Cardiac muscle cell (in vitro differentiated cells and primary cell): ENCODE results near the gene POLR3H. TPM values are rescaled to one million over a fixed set of nuclear protein-coding genes. Genes with fewer than 3 reads are reported as not detected.
"Not testable (repeated sequence)": the region's sequence is repeated elsewhere in the genome, so short reads cannot be mapped to it uniquely, and the experiment has no call there.

Experiments
- DNase-seq, 2 donors: peaks; one replicate each; pipeline versions ENCODE4 v3.0.0 to v3.0.0-alpha.2; 2010 to 2017; ENCODE audit warnings: low read depth in 1 of 2, low spot score in 1 of 2
- H3K27ac ChIP-seq: fragments of 200-600 bp; sonication (generic); 2 replicates; pipeline ENCODE4 v1.5.1; 2016
- H3K27me3 ChIP-seq: fragments of 200-600 bp; sonication (generic); 2 replicates; pipeline ENCODE4 v1.6.0; 2016; ENCODE audit warnings: control low read depth
- H3K36me3 ChIP-seq: fragments of 200-600 bp; sonication (generic); 2 replicates; pipeline ENCODE4 v1.5.1; 2016; ENCODE audit warnings: control low read depth
- H3K4me1 ChIP-seq: fragments of 200-600 bp; sonication (generic); 2 replicates; pipeline ENCODE4 v1.8.1; 2017; ENCODE audit warnings: low read depth, mild to moderate bottlenecking, mixed run types
- H3K4me3 ChIP-seq: fragments of 200-600 bp; sonication (generic); 2 replicates; pipeline ENCODE4 v1.5.1; 2016; ENCODE audit warnings: mild to moderate bottlenecking
- H3K9me3 ChIP-seq: fragments of 200-600 bp; sonication (generic); 2 replicates; pipeline ENCODE4 v1.5.1; 2017; ENCODE audit warnings: low read depth, mild to moderate bottlenecking, control low read depth
- polyA plus RNA-seq: library from polyadenylated mRNA; unstranded; fragments of >200 nt; fragmentation: Nextera tagmentation; extraction: Ambion mirVana; gene quantifications from 2 replicates; pipeline ENCODE4 v1.2.1, GENCODE V29; 2016
- total RNA-seq: library from RNA; depleted of rRNA; stranded (reverse); fragments of >200 nt; gene quantifications from 2 replicates; pipeline ENCODE4 v1.2.3, GENCODE V29; 2016
- TF ChIP-seq, protein P1 (sequence below): IDR thresholded peaks from 2 replicates; pipeline ENCODE4 v1.5.1; 2012; ENCODE audit warnings: low read depth, mild to moderate bottlenecking, low read length

The POLR3H gene
- total and polyA plus RNA-seq, 2 experiments from 2014 or later, result 11.4 to 30.9 TPM

DNA sequence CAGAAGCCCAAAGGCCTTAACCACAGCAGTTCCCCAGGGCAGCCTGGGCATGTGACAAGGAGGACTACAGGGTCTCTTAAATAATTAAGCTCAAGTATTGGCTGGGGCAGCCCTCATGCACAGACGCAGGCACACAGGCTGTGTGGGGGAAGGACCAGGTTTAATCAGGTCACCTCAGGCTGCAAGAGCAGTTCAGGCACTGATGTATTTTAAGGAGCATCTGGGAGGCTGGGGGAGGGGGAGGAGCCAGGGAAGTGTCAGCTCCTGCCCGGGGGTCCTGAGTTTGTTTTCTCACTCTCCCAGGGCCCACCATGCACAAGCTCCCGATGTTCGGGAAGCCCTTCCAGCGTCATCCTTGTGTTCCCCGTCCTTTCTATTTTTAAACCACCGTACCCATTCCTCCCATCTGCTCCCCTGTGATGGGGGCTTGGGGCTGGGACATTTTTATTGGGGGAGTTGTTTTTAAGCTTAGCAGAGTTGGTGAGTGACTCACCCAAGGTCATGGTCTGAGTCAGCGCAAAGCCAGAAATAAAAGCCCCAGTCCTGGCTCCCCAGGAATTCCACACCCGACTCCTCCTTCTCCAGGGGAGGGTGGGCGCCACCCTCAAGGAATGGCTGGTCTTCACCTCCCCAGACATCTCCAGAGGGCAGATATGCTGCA, 18.9 kb upstream of the POLR3H start:
- H3K9me3 ChIP-seq, result no peaks in the 10 kb centered on the region
- H3K4me1 ChIP-seq, result peaks cover 33% of the 10 kb centered on the region
- peak in 1 of 2 donors; percentile 72 for DNase-seq
- no peak overlapping the region for H3K27ac ChIP-seq
- H3K36me3 ChIP-seq, result no peaks in the 10 kb centered on the region
- H3K27me3 ChIP-seq, result no peaks in the 10 kb centered on the region
- TF ChIP-seq, protein P1, sequence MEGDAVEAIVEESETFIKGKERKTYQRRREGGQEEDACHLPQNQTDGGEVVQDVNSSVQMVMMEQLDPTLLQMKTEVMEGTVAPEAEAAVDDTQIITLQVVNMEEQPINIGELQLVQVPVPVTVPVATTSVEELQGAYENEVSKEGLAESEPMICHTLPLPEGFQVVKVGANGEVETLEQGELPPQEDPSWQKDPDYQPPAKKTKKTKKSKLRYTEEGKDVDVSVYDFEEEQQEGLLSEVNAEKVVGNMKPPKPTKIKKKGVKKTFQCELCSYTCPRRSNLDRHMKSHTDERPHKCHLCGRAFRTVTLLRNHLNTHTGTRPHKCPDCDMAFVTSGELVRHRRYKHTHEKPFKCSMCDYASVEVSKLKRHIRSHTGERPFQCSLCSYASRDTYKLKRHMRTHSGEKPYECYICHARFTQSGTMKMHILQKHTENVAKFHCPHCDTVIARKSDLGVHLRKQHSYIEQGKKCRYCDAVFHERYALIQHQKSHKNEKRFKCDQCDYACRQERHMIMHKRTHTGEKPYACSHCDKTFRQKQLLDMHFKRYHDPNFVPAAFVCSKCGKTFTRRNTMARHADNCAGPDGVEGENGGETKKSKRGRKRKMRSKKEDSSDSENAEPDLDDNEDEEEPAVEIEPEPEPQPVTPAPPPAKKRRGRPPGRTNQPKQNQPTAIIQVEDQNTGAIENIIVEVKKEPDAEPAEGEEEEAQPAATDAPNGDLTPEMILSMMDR, result no peak
- no peak overlapping the region for H3K4me3 ChIP-seq

DNA sequence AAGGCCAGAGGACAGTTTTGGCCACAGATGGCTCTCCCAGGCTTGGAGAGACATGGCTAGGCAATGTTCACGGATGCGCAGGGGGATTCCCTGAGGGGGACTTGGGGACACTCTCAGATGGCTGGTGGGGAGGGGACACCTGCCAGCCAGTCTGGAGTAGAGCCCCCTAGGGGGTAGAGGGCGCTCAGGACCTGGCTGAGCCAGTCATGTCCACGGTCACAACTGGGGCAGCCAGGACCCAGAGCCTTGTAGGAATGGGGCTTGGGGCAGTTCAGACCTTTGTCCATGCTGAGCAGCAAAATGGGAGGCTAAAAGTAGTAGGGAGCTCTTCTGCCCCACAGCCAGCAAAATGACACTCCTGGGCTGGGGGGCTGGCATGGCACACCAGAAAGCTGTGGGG, 18.2 kb upstream of the POLR3H start:
- no peak for DNase-seq
- H3K27ac ChIP-seq, result no peak overlapping the region
- no peaks in the 10 kb centered on the region for H3K27me3 ChIP-seq
- H3K4me3 ChIP-seq, result no peak overlapping the region
- H3K36me3 ChIP-seq, result no peaks in the 10 kb centered on the region
- peaks cover 38% of the 10 kb centered on the region for H3K4me1 ChIP-seq
- H3K9me3 ChIP-seq, result no peaks in the 10 kb centered on the region
- TF ChIP-seq, protein P1, result no peak

DNA sequence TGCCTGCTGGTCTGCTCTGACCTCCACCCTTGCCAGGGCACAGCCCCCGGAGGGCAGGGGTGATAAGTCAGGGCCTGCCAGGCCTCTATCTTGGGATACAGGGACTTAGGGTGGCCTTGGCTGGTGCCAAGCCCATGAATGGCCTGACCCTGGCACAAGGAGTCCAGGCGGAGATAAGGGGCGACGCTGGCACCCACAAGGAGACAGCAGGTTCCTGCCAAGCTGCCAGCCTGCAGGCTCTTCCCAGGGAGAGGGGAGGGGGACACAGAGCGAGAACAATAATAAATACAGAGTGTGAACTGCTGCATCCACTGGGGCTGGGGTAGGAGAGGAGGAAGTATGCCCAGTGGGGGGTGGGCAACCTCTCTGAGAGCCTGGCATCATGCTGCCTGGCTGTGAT, 17.5 kb upstream of the POLR3H start:
- Histone ChIP-seq H3K9me3 (no peaks in the 10 kb centered on the region), H3K27me3 (no peaks in the 10 kb centered on the region), H3K27ac (no peak overlapping the region), H3K36me3 (no peaks in the 10 kb centered on the region), H3K4me1 (peaks cover 41% of the 10 kb centered on the region), H3K4me3 (no peak overlapping the region)
- TF ChIP-seq, protein P1, result no peak
- DNase-seq, result no peak

DNA sequence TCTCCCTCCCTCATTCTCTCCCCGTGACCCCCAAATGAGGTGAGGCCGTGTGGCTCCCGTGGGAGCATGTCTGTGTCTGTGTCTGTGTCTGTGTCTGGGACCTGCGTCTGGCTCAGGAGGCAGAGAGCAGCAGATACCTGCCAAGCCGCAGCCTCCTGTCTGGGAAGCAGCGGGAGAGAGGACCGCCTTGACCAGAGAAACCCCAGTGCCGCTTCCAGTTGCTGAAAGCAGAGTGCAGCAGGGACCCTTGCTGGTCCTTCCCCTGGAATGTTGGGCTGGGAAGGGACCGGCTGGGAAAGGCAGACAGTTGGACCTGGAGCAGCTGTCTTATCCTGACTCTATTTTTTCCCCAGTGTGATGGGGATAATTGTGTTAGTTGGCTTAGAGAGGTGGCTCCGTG, 17.1 kb upstream of the POLR3H start:
- Histone ChIP-seq H3K9me3 (no peaks in the 10 kb centered on the region), H3K27me3 (no peaks in the 10 kb centered on the region), H3K36me3 (no peaks in the 10 kb centered on the region), H3K27ac (peak overlapping the region; percentile 48), H3K4me1 (peaks cover 41% of the 10 kb centered on the region), H3K4me3 (no peak overlapping the region)
- TF ChIP-seq, protein P1, result no peak
- no peak for DNase-seq

DNA sequence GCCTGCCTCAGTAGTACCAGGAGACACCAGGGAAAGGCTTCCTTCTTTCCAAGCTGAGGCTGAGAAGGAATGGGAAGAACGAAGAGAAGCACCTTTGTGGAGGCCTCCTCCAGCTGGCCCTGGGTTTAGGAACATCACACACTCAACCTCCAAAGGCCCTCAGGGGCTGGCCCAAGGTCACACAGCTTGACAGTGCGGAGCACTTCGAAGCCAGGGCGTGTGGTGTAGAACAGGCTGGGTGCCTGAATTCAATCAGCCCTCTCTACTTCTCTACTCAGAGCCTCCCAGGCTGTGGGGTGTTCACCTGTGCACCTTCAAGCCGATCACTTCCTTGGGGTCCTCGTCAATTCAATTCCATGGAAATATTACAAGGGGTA, 15.8 kb upstream of the POLR3H start:
- H3K4me3 ChIP-seq, result no peak overlapping the region
- no peaks in the 10 kb centered on the region for H3K27me3 ChIP-seq
- H3K36me3 ChIP-seq, result no peaks in the 10 kb centered on the region
- TF ChIP-seq, protein P1, result no peak
- H3K9me3 ChIP-seq, result no peaks in the 10 kb centered on the region
- DNase-seq, result peak in 1 of 2 donors; percentile 31
- peaks cover 41% of the 10 kb centered on the region for H3K4me1 ChIP-seq
- peak overlapping the region; percentile 59 for H3K27ac ChIP-seq

DNA sequence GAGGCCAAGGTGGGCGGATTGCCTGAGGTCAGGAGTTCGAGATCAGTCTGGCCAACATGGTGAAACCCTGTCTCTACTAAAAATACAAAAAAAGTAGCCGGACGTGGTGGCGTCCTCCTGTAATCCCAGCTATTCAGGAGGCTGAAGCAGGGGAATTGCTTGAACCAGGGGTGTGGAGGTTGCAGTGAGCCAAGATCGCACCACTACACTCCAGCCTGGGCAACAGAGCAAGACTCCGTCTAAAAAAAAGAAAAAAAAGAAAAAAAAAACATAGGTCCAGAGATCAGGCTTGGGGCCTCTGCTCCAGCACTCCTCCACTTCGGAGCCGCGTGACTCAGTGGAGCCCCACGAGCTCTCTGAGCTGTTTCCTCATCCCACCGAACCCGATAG, 14.0 kb upstream of the POLR3H start:
- not testable (repeated sequence) for DNase-seq
- peaks cover 38% of the 10 kb centered on the region for H3K4me1 ChIP-seq

More for the DNA sequence above, 14.0 kb upstream of the POLR3H start:
- not testable (repeated sequence) for H3K27me3 ChIP-seq, H3K4me3 ChIP-seq, H3K9me3 ChIP-seq, H3K27ac ChIP-seq, H3K36me3 ChIP-seq
